ENCODE measurements around the gene STIM2.

- TF ChIP-seq CTCF (IDR thresholded peaks at IDR 0.05) (no peak), EZH2 (IDR thresholded peaks at IDR 0.05) (no peak)
Measured at GRCh38 chr4:27006646-27007045, 146.0 kb downstream of the STIM2 start.

Measured in neural progenitor cell (in vitro differentiated cells).